ENCODE measurements around the gene PDE7B. TPM values are rescaled to one million over a fixed set of nuclear protein-coding genes. Genes with fewer than 3 reads are reported as not detected.
"Not testable (repeated sequence)": the region's sequence is repeated elsewhere in the genome, so short reads cannot be mapped to it uniquely, and the experiment has no call there.

The PDE7B gene
- total RNA-seq, 2 donors from 2014 or later, result 0.18 to 0.25 TPM

DNA sequence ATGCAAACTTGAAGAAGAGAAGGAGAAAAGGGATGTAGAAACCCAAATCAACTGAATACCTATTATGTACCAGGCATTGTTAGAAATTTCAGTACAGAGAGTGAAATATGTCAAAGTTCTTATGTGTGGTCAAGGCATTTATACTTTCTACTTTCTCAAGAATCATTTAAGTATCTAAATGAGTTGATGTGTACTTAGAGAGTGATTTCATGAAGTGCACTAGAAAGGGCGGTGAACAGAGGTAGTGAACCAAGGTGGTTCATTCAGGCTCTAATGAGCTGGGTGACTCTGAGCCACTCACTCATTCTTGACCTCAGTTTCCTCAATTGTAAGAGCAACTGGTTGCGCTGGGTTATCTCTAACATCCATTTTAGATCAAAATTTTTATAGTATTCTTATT, 3.3 kb downstream of the PDE7B start:
- H3K27me3 Mint-ChIP-seq, result no peaks in the 10 kb centered on the region
- no peak overlapping the region for H3K4me3 Mint-ChIP-seq
- peak overlapping the region; percentile 37 for H3K27ac Mint-ChIP-seq

DNA sequence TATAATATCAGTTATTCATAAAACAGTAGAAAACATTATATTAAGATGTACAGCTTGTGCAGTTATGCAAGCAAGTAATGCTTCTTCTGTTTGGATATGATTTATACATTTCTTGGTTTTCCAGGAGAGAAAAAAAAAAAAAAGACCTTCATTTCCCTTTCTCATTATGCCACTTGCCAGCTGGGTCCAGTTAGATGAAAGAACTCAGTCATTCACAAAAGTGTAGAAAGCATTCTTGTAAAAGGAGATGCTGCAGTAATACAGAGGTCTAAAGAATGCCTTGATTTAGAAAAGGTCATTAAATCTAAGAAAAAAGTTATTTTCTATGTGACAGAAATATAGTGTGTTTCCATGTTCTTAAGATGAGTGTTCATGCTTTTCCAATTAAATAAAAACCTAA, 7.4 kb downstream of the PDE7B start:
- ATAC-seq (no peak), DNase-seq (no peak)
- no peaks in the 10 kb centered on the region for H3K4me1 Mint-ChIP-seq
- no peaks in the 10 kb centered on the region for H3K36me3 Mint-ChIP-seq (ENCODE audit: low read depth)
- H3K27ac Mint-ChIP-seq, result no peak overlapping the region
- no peaks in the 10 kb centered on the region for H3K9me3 ChIP-seq (ENCODE audit: control insufficient read depth, low read length, poor library complexity, severe bottlenecking)
- H3K4me3 Mint-ChIP-seq, result no peak overlapping the region
- no peaks in the 10 kb centered on the region for H3K27me3 Mint-ChIP-seq

More for the DNA sequence above, 3.3 kb downstream of the PDE7B start:
- Mint-ChIP-seq H3K4me1 (peaks cover 3% of the 10 kb centered on the region), H3K36me3 (ENCODE audit: low read depth) (no peaks in the 10 kb centered on the region)
- DNase-seq (no peak), ATAC-seq (no peak)
- H3K9me3 ChIP-seq (ENCODE audit: control insufficient read depth, low read length, poor library complexity, severe bottlenecking), result no peaks in the 10 kb centered on the region

DNA sequence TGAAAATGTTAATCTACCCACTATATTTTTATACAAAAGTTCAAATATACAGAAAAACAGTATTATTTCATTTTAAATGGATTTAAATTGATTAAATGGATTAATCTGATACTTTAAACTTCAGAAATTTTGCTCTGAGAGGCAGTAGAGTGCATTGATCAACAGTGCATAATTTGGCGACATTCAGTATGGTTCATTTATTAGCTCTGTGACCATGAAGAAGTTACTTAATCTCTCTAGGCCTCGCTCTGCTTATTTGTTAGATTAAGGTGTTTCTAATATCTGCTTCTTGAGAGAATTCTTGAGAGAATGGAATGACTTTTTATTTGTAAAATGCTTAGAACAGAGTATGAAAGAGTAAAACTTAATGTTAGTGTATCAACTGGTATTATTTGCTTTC, 8.9 kb downstream of the PDE7B start:
- H3K9me3 ChIP-seq (ENCODE audit: control insufficient read depth, low read length, poor library complexity, severe bottlenecking), result no peaks in the 10 kb centered on the region
- no peak overlapping the region for H3K27ac Mint-ChIP-seq
- no peak for ATAC-seq
- DNase-seq, result no peak
- peaks cover 2% of the 10 kb centered on the region for H3K36me3 Mint-ChIP-seq (ENCODE audit: low read depth)
- no peak overlapping the region for H3K4me3 Mint-ChIP-seq
- H3K4me1 Mint-ChIP-seq, result no peaks in the 10 kb centered on the region
- H3K27me3 Mint-ChIP-seq, result no peaks in the 10 kb centered on the region

DNA sequence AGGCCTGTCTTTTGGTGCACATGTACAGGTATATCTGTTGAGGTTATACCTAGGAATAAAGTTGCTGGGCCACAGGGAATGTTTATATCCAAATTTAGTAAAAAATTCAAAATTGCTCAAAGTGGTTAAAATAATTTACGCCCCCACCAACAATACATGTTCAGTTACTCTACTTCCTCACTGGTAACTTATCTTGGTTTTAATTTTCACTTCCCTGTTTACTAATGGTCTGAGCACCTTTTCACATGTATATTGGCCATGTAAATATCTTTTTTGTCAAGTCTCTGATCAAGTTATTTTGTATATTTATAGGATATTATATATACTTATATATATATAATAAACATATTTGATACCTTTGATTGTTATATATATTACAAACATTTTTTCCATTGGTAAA, 9.7 kb downstream of the PDE7B start:
- no peak for ATAC-seq
- DNase-seq, result no peak
- H3K9me3 ChIP-seq (ENCODE audit: control insufficient read depth, low read length, poor library complexity, severe bottlenecking), result no peaks in the 10 kb centered on the region
- peaks cover 3% of the 10 kb centered on the region for H3K36me3 Mint-ChIP-seq (ENCODE audit: low read depth)
- H3K27ac Mint-ChIP-seq, result no peak overlapping the region
- no peak overlapping the region for H3K4me3 Mint-ChIP-seq
- H3K27me3 Mint-ChIP-seq, result no peaks in the 10 kb centered on the region
- H3K4me1 Mint-ChIP-seq, result no peaks in the 10 kb centered on the region

DNA sequence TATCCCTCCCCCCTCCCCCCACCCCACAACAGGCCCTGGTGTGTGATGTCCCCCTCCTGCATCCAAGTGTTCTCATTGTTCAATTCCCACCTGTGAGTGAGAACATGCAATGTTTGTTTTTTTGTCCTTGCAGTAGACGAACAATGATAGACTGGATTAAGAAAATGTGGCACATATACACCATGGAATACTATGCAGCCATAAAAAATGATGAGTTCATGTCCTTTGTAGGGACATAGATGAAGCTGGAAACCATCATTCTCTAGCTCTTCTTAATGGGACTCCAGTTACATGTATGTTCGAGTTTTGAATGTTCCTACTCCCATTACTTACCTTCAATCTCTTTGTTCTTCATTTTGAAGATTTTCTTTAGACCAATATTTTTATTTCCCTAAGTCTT, 13.4 kb downstream of the PDE7B start:
- ATAC-seq; H3K4me3 Mint-ChIP-seq; H3K27me3 Mint-ChIP-seq; H3K9me3 ChIP-seq (ENCODE audit: control insufficient read depth, low read length, poor library complexity, severe bottlenecking); H3K36me3 Mint-ChIP-seq (ENCODE audit: low read depth); H3K4me1 Mint-ChIP-seq; H3K27ac Mint-ChIP-seq; DNase-seq: not testable (repeated sequence)

DNA sequence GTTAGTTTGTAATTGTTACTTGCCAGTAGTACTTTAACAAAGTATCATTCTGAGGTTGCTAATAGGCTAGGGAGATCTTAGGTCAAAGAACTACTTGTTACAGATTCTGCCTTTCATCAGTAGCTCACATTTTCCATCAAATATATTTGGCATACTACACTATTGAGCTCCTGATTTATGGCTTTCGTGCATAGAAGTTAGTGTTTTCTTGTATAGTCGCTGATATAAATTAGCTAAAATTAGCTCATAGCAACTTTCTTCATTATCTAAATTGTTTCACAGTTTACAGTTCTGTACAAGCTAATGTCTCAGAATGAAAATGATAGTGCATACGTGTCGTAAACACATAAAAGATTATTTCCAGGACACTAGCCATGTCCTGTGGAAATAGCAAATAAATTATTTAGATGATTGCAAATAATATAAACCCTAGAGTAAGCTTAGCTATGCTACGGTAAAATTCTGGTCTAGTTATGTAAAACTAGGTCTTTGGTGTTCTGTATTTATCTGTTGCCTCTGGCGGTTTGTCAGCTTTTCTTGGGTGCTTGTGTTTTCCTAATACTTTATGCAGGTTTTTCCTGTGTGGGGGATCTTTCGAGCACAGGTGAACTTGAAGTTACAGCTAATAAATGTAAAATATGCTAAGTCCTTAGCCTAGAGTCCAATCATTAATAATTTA, 15.1 kb downstream of the PDE7B start:
- Mint-ChIP-seq H3K36me3 (ENCODE audit: low read depth) (peaks cover 4% of the 10 kb centered on the region), H3K4me3 (no peak overlapping the region), H3K27ac (no peak overlapping the region), H3K27me3 (no peaks in the 10 kb centered on the region), H3K4me1 (peaks cover 2% of the 10 kb centered on the region)
- no peaks in the 10 kb centered on the region for H3K9me3 ChIP-seq (ENCODE audit: control insufficient read depth, low read length, poor library complexity, severe bottlenecking)
- ATAC-seq, result no peak
- no peak for DNase-seq

DNA sequence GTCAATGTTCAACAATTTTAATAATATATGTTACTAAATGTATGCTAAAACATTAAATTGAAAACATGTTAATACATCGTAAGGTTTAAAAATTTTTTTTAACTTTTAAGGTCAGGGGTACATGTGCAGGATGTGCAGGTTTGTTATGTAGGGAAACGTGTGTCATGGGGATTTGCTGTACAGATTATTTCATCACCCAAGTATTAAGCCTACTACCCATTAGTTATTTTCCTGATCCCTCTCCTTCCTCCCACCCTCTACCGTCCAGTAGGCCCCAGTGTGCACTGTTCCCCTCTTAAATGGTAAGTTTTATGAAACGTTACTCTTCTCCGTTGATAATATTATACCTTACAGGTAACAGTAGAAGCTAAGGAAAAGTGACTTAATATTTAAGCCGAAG, 15.8 kb downstream of the PDE7B start:
- no peaks in the 10 kb centered on the region for H3K9me3 ChIP-seq (ENCODE audit: control insufficient read depth, low read length, poor library complexity, severe bottlenecking)
- no peak for DNase-seq
- H3K4me3 Mint-ChIP-seq, result no peak overlapping the region
- H3K4me1 Mint-ChIP-seq, result peaks cover 2% of the 10 kb centered on the region
- no peak for ATAC-seq
- H3K27ac Mint-ChIP-seq, result no peak overlapping the region
- H3K36me3 Mint-ChIP-seq (ENCODE audit: low read depth), result peaks cover 4% of the 10 kb centered on the region
- no peaks in the 10 kb centered on the region for H3K27me3 Mint-ChIP-seq

DNA sequence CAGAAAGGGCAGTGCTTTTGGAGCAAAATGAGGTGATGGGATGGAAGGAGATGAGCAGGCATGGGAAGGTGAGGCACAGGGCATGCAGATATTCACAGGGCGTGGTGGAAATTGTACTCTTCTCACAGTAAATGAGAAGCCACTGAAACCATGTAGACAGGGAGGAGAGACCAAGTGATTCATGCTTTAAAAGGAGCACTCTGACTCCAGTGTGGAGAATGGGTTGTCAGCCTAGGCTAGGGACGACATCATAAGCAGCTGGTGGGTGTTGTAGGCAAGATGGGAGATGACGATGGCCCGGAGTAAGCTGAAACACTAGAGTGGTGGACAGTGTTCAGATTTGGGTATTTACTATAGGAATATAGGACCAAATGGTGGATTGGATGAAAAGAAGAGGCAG, 18.4 kb downstream of the PDE7B start:
- Mint-ChIP-seq H3K27me3 (no peaks in the 10 kb centered on the region), H3K36me3 (ENCODE audit: low read depth) (peaks cover 4% of the 10 kb centered on the region), H3K4me3 (no peak overlapping the region), H3K27ac (no peak overlapping the region), H3K4me1 (peaks cover 2% of the 10 kb centered on the region)
- ATAC-seq (no peak), DNase-seq (no peak)
- no peaks in the 10 kb centered on the region for H3K9me3 ChIP-seq (ENCODE audit: control insufficient read depth, low read length, poor library complexity, severe bottlenecking)

DNA sequence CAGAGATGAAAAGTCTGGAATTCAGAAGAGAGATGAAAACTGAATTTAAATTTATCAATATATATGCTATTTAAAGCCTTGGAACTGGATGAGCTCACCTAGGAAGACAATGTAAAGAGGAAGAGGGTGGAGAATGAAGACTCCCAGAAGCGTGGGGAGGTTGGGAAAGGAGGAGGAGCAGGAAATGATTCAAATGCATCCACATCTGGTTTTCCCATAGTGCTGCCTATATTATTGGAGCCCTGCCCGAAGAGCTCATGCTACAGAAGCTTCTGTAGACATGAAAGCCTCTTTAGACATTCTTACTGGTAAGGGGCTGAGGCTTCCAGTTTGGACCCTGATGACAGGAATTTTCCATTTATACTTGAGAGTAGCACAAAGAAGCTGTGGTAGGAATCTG, 19.2 kb downstream of the PDE7B start:
- peaks cover 2% of the 10 kb centered on the region for H3K36me3 Mint-ChIP-seq (ENCODE audit: low read depth)
- no peak overlapping the region for H3K4me3 Mint-ChIP-seq
- ATAC-seq, result no peak
- DNase-seq, result no peak
- H3K9me3 ChIP-seq (ENCODE audit: control insufficient read depth, low read length, poor library complexity, severe bottlenecking), result no peaks in the 10 kb centered on the region
- H3K27ac Mint-ChIP-seq, result no peak overlapping the region
- no peaks in the 10 kb centered on the region for H3K27me3 Mint-ChIP-seq
- H3K4me1 Mint-ChIP-seq, result peaks cover 3% of the 10 kb centered on the region

DNA sequence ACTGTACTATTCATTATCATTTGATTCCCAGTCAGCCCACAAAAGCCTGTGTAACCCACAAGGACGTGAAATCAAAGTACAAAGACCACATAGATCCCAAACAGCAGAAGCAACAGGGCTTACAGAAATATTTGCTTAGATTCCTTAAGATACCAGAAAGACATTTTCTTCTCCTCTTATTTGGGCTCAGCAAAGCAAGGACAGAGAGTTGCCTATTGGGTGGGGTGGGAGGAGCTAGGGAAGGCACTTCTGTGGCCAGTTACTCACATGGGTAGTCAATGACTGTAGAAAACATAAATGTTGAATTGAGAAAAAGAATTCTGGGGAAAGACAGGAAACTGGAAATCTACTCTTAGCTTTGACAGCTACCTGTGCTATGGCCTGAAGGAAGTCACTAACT, 19.8 kb downstream of the PDE7B start:
- no peaks in the 10 kb centered on the region for H3K9me3 ChIP-seq (ENCODE audit: control insufficient read depth, low read length, poor library complexity, severe bottlenecking)
- DNase-seq, result no peak
- H3K4me1 Mint-ChIP-seq, result peaks cover 5% of the 10 kb centered on the region
- no peak overlapping the region for H3K4me3 Mint-ChIP-seq
- ATAC-seq, result no peak
- peaks cover 2% of the 10 kb centered on the region for H3K36me3 Mint-ChIP-seq (ENCODE audit: low read depth)
- H3K27ac Mint-ChIP-seq, result no peak overlapping the region
- H3K27me3 Mint-ChIP-seq, result no peaks in the 10 kb centered on the region

DNA sequence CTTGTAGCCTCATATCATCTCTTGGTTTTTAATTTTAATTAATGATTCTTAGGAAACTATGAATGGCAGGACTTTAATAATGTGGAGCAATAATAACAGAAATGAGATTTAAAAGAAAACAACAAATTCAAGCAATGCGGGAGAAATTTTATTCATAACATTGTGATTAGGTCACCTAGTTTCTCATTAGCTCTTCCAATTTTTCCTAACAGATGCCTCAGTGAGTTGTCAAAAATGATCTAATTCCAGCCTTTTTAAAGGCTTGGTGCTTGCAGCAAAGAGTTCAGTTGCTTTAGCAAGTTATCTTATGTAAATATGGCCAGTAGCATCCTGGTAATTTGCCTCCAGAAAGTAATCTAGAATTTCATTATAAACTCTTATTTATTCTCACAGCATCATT, 20.4 kb downstream of the PDE7B start:
- no peak overlapping the region for H3K27ac Mint-ChIP-seq
- peaks cover 2% of the 10 kb centered on the region for H3K36me3 Mint-ChIP-seq (ENCODE audit: low read depth)
- no peak overlapping the region for H3K4me3 Mint-ChIP-seq
- no peaks in the 10 kb centered on the region for H3K27me3 Mint-ChIP-seq
- peaks cover 5% of the 10 kb centered on the region for H3K4me1 Mint-ChIP-seq
- DNase-seq, result no peak
- no peaks in the 10 kb centered on the region for H3K9me3 ChIP-seq (ENCODE audit: control insufficient read depth, low read length, poor library complexity, severe bottlenecking)
- no peak for ATAC-seq

DNA sequence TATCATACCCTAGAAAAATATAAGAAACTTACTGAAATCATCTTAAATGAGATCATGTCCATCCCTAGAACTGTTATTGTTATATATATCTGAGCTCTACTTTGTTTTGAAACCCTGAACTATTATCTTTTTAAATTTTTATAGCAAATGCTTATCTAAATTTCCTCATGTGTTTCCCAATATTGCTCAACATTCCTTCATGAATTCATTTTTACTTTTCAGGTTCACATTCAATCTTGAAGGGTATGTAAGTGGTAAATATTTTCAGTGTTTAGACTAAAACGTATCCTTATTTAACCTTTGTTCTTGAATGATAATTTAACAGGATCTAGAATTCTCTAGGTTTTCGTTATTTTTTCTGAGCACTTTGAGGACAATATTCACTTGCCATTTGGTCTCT, 23.9 kb downstream of the PDE7B start:
- Mint-ChIP-seq H3K4me1 (peaks cover 14% of the 10 kb centered on the region), H3K4me3 (no peak overlapping the region), H3K27me3 (no peaks in the 10 kb centered on the region), H3K36me3 (ENCODE audit: low read depth) (no peaks in the 10 kb centered on the region), H3K27ac (no peak overlapping the region)
- no peak for DNase-seq
- no peaks in the 10 kb centered on the region for H3K9me3 ChIP-seq (ENCODE audit: control insufficient read depth, low read length, poor library complexity, severe bottlenecking)
- ATAC-seq, result no peak

DNA sequence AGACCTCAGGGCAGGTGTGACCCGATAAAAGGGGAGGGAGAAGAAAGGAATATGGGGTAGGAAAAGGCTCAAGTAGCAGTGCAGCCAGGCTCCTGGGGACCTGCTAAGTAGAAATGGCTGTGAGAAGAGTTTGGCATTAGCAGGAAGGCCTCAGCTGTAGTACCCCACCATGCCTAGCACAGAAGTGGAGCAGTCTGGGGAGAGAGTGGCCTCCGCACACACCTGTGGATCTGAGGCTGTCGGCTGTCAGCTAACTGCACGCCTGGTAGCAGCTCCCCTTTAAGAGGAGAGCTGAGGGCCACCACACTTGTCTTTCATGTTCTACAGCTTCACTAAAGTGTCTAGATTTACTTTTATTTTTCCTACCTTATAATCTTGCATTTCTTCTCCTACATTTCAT, 24.6 kb downstream of the PDE7B start:
- H3K9me3 ChIP-seq (ENCODE audit: control insufficient read depth, low read length, poor library complexity, severe bottlenecking), result no peaks in the 10 kb centered on the region
- H3K27me3 Mint-ChIP-seq, result no peaks in the 10 kb centered on the region
- H3K27ac Mint-ChIP-seq, result no peak overlapping the region
- H3K36me3 Mint-ChIP-seq (ENCODE audit: low read depth), result no peaks in the 10 kb centered on the region
- H3K4me1 Mint-ChIP-seq, result peaks cover 17% of the 10 kb centered on the region
- DNase-seq (no peak), ATAC-seq (no peak)
- H3K4me3 Mint-ChIP-seq, result no peak overlapping the region

DNA sequence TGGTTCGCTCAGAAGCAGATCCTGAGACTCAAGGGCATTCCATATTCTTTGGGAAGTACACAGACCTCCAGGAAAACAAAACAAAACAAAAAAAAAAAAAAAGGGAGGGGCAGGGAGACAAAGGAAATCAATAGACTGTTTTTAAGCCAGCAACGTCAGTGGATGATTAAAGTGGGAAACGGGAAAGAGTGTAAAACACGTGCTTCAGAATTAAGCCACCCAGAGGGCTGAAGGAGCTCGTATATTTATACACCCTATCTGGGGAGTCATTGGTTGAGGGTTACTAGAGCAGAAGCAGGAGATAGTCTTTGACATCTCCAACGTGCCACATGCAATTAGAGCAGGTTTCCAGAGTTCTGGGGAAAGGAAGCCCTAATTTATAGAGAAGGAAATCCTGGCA, 26.2 kb downstream of the PDE7B start:
- no peak for ATAC-seq
- peaks cover 3% of the 10 kb centered on the region for H3K36me3 Mint-ChIP-seq (ENCODE audit: low read depth)
- H3K27ac Mint-ChIP-seq, result no peak overlapping the region

More for the DNA sequence above, 26.2 kb downstream of the PDE7B start:
- H3K27me3 Mint-ChIP-seq, result no peaks in the 10 kb centered on the region
- no peaks in the 10 kb centered on the region for H3K9me3 ChIP-seq (ENCODE audit: control insufficient read depth, low read length, poor library complexity, severe bottlenecking)
- H3K4me3 Mint-ChIP-seq, result no peak overlapping the region
- no peak for DNase-seq
- H3K4me1 Mint-ChIP-seq, result peaks cover 22% of the 10 kb centered on the region

Data from T-helper 17 cell (primary cell).